PC-9 (cell line): ENCODE data around the gene RETREG1. TPM values are rescaled to one million over a fixed set of nuclear protein-coding genes. Genes with fewer than 3 reads are reported as not detected.

ENCODE experiments used
- BruUV-seq: library from RNA; stranded (reverse); fragments of 400-500 nt; replicated peaks from 2 replicates; lab custom pipeline; 2021; lab: Mats Ljungman, UMichigan
- CTCF ChIA-PET: fragments of 300-600 bp; sonication (Branson Sonifier 250); formaldehyde crosslinking; loops from one replicate; lab custom pipeline; 2022; ENCODE audit warnings: antibody characterized with exemption; lab: Charles Lee
- POLR2A ChIA-PET: fragments of 300-600 bp; sonication (Branson Sonifier 250); formaldehyde crosslinking; loops from one replicate; lab custom pipeline; 2022; ENCODE audit warnings: antibody characterized with exemption; ENCODE audit not compliant: unreplicated experiment; lab: Charles Lee
- DNase-seq, 2 experiments: peaks; one replicate each; pipeline versions ENCODE4 v3.0.0 to v3.0.0-alpha.2; 2015 to 2022; ENCODE audit warnings: mixed read lengths in 1 of 2
- H2AFZ ChIP-seq: fragments of 200-600 bp; sonication (generic); 2 replicates; pipeline ENCODE4 v1.8.1; 2017; ENCODE audit warnings: antibody characterized with exemption
- H3F3A ChIP-seq: fragments of 200-600 bp; sonication (generic); 2 replicates; pipeline ENCODE4 v1.8.1; 2017; ENCODE audit warnings: antibody characterized with exemption, mild to moderate bottlenecking, low read depth; ENCODE audit not compliant: insufficient read depth
- H3K27ac ChIP-seq: fragments of 200-600 bp; sonication (generic); 2 replicates; pipeline ENCODE4 v1.6.1; 2016; ENCODE audit warnings: mixed run types
- H3K27me3 ChIP-seq: fragments of 200-600 bp; sonication (generic); 2 replicates; pipeline ENCODE4 v1.6.1; 2016; ENCODE audit warnings: low read depth, mixed run types; ENCODE audit not compliant: insufficient read depth
- H3K36me3 ChIP-seq: fragments of 200-600 bp; sonication (generic); 2 replicates; pipeline ENCODE4 v1.6.1; 2016; ENCODE audit warnings: low read depth, mixed run types
- H3K4me1 ChIP-seq: fragments of 200-600 bp; sonication (generic); replicated peaks from 2 replicates; pipeline ENCODE4 v1.6.1; 2016; ENCODE audit warnings: mixed run types; ENCODE audit not compliant: insufficient read depth
- H3K4me2 ChIP-seq: fragments of 200-600 bp; sonication (generic); 2 replicates; pipeline ENCODE4 v1.6.1; 2017; ENCODE audit warnings: mixed run types
- H3K4me3 ChIP-seq: fragments of 200-600 bp; sonication (generic); 2 replicates; pipeline ENCODE4 v1.6.1; 2016; ENCODE audit warnings: mixed run types
- H3K79me2 ChIP-seq: fragments of 200-600 bp; sonication (generic); 2 replicates; pipeline ENCODE4 v1.6.1; 2017; ENCODE audit warnings: low read depth, mixed run types
- H3K9me2 ChIP-seq: fragments of 200-600 bp; sonication (generic); 2 replicates; pipeline ENCODE4 v1.8.1; 2017; ENCODE audit warnings: mild to moderate bottlenecking; ENCODE audit not compliant: insufficient read depth
- H3K9me3 ChIP-seq: fragments of 200-600 bp; sonication (generic); 2 replicates; pipeline ENCODE4 v1.8.1; 2016; ENCODE audit warnings: low read depth; ENCODE audit not compliant: insufficient read depth
- H4K20me1 ChIP-seq: fragments of 200-600 bp; sonication (generic); 2 replicates; pipeline ENCODE4 v1.8.1; 2017; ENCODE audit not compliant: insufficient read depth
- EZH2 ChIP-seq: fragments of 200-600 bp; sonication (generic); IDR thresholded peaks from 2 replicates; pipeline ENCODE4 v1.8.0; 2017; ENCODE audit warnings: antibody characterized with exemption, low read depth
- intact Hi-C: fragments of 100-400 bp; cut with micrococcal nuclease; formaldehyde crosslinking; loops from one replicate; pipeline ENCODE4 v1.10.0; 2022; ENCODE audit not compliant: unreplicated experiment
- total RNA-seq: library from RNA; stranded (reverse); gene quantifications from 2 replicates; pipeline ENCODE4 v1.2.3, GENCODE V29; 2021
- TF ChIP-seq, protein P1 (sequence below): fragments of 200-600 bp; sonication (generic); conservative IDR thresholded peaks from 2 replicates; pipeline ENCODE4 v1.6.1; 2017; ENCODE audit warnings: mixed run types, antibody characterized with exemption, mild to moderate bottlenecking, moderate library complexity

RETREG1 gene
- total RNA-seq, 1 experiment from 2014 or later, result 9.7 TPM

DNA sequence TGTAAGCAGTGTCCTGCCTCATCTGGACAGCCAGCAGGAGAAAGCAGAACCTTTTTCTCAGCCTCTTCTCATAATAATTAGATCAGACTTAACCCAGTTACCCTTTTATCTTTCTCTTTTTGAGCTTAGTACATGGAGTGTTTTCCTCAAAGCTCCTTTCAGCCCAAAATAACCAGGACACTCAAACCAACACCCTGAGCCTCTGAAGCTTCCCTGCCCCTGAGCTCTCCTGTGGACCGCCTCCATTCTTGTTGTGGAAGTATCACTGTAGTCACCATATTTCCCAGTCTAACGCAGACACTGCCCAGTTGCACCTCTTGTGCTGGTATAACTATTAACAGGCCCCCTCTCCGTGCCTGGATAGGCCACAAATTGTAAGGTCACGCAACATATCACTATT lies 97.4 kb downstream of the RETREG1 start:
- Histone ChIP-seq H3K9me2 (no peaks in the 10 kb centered on the region), H2AFZ (no peak overlapping the region), H3K79me2 (no peaks in the 10 kb centered on the region), H3K27me3 (no peaks in the 10 kb centered on the region), H3F3A (no peaks in the 10 kb centered on the region), H3K4me2 (no peak overlapping the region), H3K4me1 (no peaks in the 10 kb centered on the region), H3K9me3 (no peaks in the 10 kb centered on the region), H3K27ac (no peak overlapping the region), H3K36me3 (no peaks in the 10 kb centered on the region), H4K20me1 (no peaks in the 10 kb centered on the region), H3K4me3 (no peak overlapping the region)
- ChIA-PET CTCF (interaction anchor here (1.0 kb wide), 1 partner anchor 29 kb away, joined by 3 read pairs; no protein-coding TSS in a partner anchor), POLR2A (no interaction called here)
- intact Hi-C loops, result no loop called here
- TF ChIP-seq EZH2, result no peak
- TF ChIP-seq, protein P1, sequence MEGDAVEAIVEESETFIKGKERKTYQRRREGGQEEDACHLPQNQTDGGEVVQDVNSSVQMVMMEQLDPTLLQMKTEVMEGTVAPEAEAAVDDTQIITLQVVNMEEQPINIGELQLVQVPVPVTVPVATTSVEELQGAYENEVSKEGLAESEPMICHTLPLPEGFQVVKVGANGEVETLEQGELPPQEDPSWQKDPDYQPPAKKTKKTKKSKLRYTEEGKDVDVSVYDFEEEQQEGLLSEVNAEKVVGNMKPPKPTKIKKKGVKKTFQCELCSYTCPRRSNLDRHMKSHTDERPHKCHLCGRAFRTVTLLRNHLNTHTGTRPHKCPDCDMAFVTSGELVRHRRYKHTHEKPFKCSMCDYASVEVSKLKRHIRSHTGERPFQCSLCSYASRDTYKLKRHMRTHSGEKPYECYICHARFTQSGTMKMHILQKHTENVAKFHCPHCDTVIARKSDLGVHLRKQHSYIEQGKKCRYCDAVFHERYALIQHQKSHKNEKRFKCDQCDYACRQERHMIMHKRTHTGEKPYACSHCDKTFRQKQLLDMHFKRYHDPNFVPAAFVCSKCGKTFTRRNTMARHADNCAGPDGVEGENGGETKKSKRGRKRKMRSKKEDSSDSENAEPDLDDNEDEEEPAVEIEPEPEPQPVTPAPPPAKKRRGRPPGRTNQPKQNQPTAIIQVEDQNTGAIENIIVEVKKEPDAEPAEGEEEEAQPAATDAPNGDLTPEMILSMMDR, result no peak
- no TSS peak for BruUV-seq
- no peak for DNase-seq

DNA sequence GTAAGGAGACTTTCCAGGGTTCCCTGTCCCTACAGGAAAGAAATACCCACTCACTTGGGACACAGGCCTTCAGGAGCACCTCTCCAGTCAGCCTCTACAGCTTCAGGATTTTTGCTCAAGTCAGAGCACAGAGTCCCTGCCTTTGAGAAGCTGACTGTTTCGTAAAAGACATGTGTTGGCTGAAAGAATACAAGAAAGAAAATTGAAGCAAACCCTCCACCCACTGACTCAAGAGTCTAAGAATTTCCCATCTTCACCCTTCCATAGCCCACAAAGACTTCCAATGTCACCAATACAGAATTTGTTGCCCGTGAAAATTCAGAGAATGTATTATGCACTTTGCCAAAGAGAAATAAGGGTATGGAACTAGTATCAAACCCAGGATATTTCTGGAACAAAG lies 98.2 kb downstream of the RETREG1 start:
- Histone ChIP-seq H3K4me1 (no peaks in the 10 kb centered on the region), H3K9me3 (no peaks in the 10 kb centered on the region), H3F3A (no peaks in the 10 kb centered on the region), H3K4me2 (no peak overlapping the region), H4K20me1 (no peaks in the 10 kb centered on the region), H2AFZ (no peak overlapping the region), H3K9me2 (no peaks in the 10 kb centered on the region), H3K4me3 (no peak overlapping the region), H3K79me2 (no peaks in the 10 kb centered on the region), H3K27ac (no peak overlapping the region), H3K36me3 (no peaks in the 10 kb centered on the region), H3K27me3 (no peaks in the 10 kb centered on the region)
- POLR2A ChIA-PET, result no interaction called here
- intact Hi-C loops, result no loop called here
- TF ChIP-seq EZH2, result no peak
- TF ChIP-seq, protein P1, result no peak
- CTCF ChIA-PET, result no interaction called here
- no TSS peak for BruUV-seq
- DNase-seq, result no peak

DNA sequence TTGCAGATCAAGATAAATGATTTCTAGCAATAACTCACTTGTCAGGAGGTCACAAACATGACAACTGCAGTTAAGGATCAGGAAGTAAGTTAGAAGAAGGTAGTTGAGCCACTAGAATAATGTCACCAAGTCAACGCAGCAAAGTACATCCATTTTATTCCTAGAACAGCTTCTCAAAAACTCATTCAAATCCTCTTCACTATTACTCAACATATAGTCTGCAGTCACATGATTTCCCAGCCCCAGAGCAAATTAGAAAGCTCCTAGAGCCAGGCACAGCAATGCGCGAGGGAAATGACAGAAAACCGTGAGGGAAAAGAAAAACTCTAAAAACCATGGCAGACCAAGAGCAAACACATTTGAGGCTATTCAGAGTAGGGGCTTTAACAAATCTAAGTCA lies 101.3 kb downstream of the RETREG1 start:
- H3K4me1 ChIP-seq, result no peaks in the 10 kb centered on the region
- intact Hi-C loops, result no loop called here

More for the DNA sequence above, 101.3 kb downstream of the RETREG1 start:
- no peaks in the 10 kb centered on the region for H3K27me3 ChIP-seq
- no peak for DNase-seq
- no peaks in the 10 kb centered on the region for H3K9me2 ChIP-seq
- no peak overlapping the region for H3K27ac ChIP-seq
- ChIA-PET CTCF (no interaction called here), POLR2A (no interaction called here)
- H3F3A ChIP-seq, result no peaks in the 10 kb centered on the region
- no peak for TF ChIP-seq EZH2
- TF ChIP-seq, protein P1, result no peak
- H3K36me3 ChIP-seq, result no peaks in the 10 kb centered on the region
- no peak overlapping the region for H3K4me2 ChIP-seq
- no peaks in the 10 kb centered on the region for H3K79me2 ChIP-seq
- no peaks in the 10 kb centered on the region for H3K9me3 ChIP-seq
- H2AFZ ChIP-seq, result no peak overlapping the region
- no peak overlapping the region for H3K4me3 ChIP-seq
- H4K20me1 ChIP-seq, result no peaks in the 10 kb centered on the region
- no TSS peak for BruUV-seq
